Measurements from ENCODE around the gene IGF2BP2. TPM values are rescaled to one million over a fixed set of nuclear protein-coding genes. Genes with fewer than 3 reads are reported as not detected.
"Not testable (repeated sequence)": the region's sequence is repeated elsewhere in the genome, so short reads cannot be mapped to it uniquely, and the experiment has no call there.

IGF2BP2 gene
- total and polyA plus RNA-seq, 4 donors: 7.8 to 92.6 (median 11.8) TPM

DNA sequence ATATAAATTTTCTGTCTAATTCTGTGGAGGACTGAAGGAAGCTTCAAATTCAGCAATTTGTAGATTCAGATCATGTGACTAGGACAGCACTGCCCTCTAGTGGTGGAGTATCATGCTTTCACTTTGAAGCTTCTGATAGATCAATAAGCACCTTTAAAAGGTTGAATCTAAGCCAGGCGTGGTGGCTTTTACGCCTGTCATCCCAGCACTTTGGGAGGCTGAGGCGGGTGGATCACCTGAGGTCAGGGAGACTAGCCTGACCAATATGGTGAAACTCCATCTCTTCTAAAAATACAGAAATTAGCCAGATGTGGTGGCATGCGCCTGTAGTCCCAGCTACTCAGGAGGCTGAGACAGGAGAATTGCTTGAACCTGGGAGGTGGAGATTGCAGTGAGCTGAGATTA, 56.3 kb downstream of the IGF2BP2 start:
- TF ChIP-seq, protein P1, sequence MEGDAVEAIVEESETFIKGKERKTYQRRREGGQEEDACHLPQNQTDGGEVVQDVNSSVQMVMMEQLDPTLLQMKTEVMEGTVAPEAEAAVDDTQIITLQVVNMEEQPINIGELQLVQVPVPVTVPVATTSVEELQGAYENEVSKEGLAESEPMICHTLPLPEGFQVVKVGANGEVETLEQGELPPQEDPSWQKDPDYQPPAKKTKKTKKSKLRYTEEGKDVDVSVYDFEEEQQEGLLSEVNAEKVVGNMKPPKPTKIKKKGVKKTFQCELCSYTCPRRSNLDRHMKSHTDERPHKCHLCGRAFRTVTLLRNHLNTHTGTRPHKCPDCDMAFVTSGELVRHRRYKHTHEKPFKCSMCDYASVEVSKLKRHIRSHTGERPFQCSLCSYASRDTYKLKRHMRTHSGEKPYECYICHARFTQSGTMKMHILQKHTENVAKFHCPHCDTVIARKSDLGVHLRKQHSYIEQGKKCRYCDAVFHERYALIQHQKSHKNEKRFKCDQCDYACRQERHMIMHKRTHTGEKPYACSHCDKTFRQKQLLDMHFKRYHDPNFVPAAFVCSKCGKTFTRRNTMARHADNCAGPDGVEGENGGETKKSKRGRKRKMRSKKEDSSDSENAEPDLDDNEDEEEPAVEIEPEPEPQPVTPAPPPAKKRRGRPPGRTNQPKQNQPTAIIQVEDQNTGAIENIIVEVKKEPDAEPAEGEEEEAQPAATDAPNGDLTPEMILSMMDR (IDR thresholded peaks at IDR 0.05; ENCODE audit: control extremely low read depth, extremely low read depth): peak; percentile 64
- not testable (repeated sequence) for ATAC-seq (ENCODE audit: insufficient read depth, low FRiP score); H3K27me3 ChIP-seq (ENCODE audit: control insufficient read depth in 3 of 3, insufficient read depth in 3 of 3, low read length in 2 of 3); H3K36me3 ChIP-seq (ENCODE audit: control insufficient read depth in 4 of 4, insufficient read depth in 4 of 4, low read length in 4 of 4); H3K4me3 ChIP-seq; H3K9ac ChIP-seq (ENCODE audit: insufficient read depth in 1 of 2, low read length in 2 of 2); H3K27ac ChIP-seq (ENCODE audit: low read depth in 1 of 2, low read length in 1 of 2); H3K9me3 ChIP-seq (ENCODE audit: control insufficient read depth in 4 of 4, insufficient read depth in 3 of 4, low read length in 3 of 4)
- peak in 2 of 3 donors; percentile 41 to 56 for DNase-seq
- H3K4me1 ChIP-seq (ENCODE audit: control insufficient read depth in 5 of 5, insufficient read depth in 5 of 5, low read length in 5 of 5): peaks cover 3 to 31% (median 17%) of the 10 kb centered on the region in 5 donors
- WGBS, 2 donors: 71 to 83% methylated on average over 4 of the region's 4 CpGs

DNA sequence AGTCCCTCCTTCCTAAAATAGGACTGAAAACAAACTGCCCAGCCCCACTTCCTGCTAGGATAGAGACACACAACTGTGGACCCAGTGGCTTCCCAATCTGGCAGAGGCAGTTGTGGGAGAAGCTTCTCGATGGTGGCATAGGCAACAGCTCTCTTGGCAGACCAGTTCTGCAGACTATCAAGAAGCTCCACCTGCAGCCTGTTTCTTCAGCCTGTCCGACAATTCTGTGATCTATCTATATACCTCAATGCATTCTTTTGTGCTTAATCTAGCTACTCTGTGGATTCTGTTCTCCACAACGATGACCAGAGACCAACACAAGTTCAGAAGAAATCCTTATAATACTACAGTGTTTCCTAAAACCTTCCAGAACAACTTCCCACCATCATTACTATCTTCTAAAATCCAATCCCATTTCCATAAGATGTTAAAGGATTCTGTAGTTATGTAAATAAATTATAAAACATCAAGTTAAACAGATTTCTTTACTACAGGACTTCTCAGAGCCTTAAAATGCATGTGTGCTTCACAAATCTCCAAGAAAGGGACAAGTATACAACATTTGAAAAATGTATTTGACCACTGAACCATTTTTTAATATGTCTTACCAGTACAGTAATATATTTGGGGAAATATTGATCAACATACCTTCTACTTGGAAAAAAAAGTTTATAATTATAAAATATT, 57.7 kb downstream of the IGF2BP2 start:
- DNase-seq (no peak), ATAC-seq (ENCODE audit: insufficient read depth, low FRiP score) (no peak)
- Histone ChIP-seq H3K36me3 (ENCODE audit: control insufficient read depth in 4 of 4, insufficient read depth in 4 of 4, low read length in 4 of 4) (no peaks in the 10 kb centered on the region), H3K9me3 (ENCODE audit: control insufficient read depth in 4 of 4, insufficient read depth in 3 of 4, low read length in 3 of 4) (no peaks in the 10 kb centered on the region), H3K4me3 (no peak overlapping the region), H3K27me3 (ENCODE audit: control insufficient read depth in 3 of 3, insufficient read depth in 3 of 3, low read length in 2 of 3) (no peaks in the 10 kb centered on the region), H3K4me1 (ENCODE audit: control insufficient read depth in 5 of 5, insufficient read depth in 5 of 5, low read length in 5 of 5) (peaks cover 6 to 34% (median 19%) of the 10 kb centered on the region in 5 donors), H3K9ac (ENCODE audit: insufficient read depth in 1 of 2, low read length in 2 of 2) (no peak overlapping the region), H3K27ac (ENCODE audit: low read depth in 1 of 2, low read length in 1 of 2) (no peak overlapping the region)
- 52 to 53% methylated on average over 3 of the region's 3 CpGs for WGBS, 2 donors
- TF ChIP-seq, protein P1 (IDR thresholded peaks at IDR 0.05; ENCODE audit: control extremely low read depth, extremely low read depth): no peak

DNA sequence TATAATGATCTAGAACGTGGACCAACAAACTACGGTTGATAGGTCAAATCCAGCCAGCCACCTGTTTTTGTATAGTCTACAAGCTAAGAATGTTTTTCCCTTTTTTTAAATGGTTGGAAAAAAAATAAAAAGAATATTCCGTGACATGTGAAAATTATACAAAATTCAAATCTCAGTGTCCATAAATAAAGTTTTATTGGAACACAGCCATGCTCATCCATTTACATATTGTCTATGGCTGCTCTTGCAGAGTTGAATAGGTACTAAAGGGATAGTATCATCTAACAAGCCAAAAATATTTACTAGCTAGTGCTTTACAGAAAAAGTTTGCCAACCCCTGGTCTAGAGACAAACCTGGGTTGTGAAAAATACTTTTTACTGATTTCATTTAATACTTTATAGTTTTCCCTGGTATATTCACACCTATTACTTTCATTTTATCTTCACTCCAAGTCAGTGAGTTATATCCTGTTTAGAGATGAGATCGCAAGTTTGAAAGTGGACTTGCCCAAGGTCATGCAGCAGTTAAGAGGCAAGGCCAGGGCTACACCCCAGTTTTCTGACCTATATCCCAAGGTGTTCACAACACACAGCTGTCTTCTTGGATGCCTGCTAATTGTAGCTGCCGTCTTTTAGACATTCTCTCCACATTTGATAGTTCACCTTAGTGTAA, 58.4 kb downstream of the IGF2BP2 start:
- no peak overlapping the region for H3K9ac ChIP-seq (ENCODE audit: insufficient read depth in 1 of 2, low read length in 2 of 2)
- DNase-seq: no peak
- H3K36me3 ChIP-seq (ENCODE audit: control insufficient read depth in 4 of 4, insufficient read depth in 4 of 4, low read length in 4 of 4): no peaks in the 10 kb centered on the region
- H3K4me1 ChIP-seq (ENCODE audit: control insufficient read depth in 5 of 5, insufficient read depth in 5 of 5, low read length in 5 of 5): peaks cover 6 to 38% (median 22%) of the 10 kb centered on the region in 5 donors
- no peak overlapping the region for H3K27ac ChIP-seq (ENCODE audit: low read depth in 1 of 2, low read length in 1 of 2)
- H3K9me3 ChIP-seq (ENCODE audit: control insufficient read depth in 4 of 4, insufficient read depth in 3 of 4, low read length in 3 of 4): no peaks in the 10 kb centered on the region
- TF ChIP-seq, protein P1 (IDR thresholded peaks at IDR 0.05; ENCODE audit: control extremely low read depth, extremely low read depth): no peak
- ATAC-seq (ENCODE audit: insufficient read depth, low FRiP score): no peak
- H3K4me3 ChIP-seq: no peak overlapping the region
- no peaks in the 10 kb centered on the region for H3K27me3 ChIP-seq (ENCODE audit: control insufficient read depth in 3 of 3, insufficient read depth in 3 of 3, low read length in 2 of 3)
- 66 to 83% methylated on average over 5 of the region's 5 CpGs for WGBS, 2 donors
